GM19351 (cell line): Measurements from ENCODE around the gene SLC51A.
"Not testable (repeated sequence)": the region's sequence is repeated elsewhere in the genome, so short reads cannot be mapped to it uniquely, and the experiment has no call there.

Experiments used
- ATAC-seq: cut with Tn5 transposase; IDR thresholded peaks from one replicate; pipeline ENCODE4 v1.9.1; 2021; ENCODE audit warnings: mild to moderate bottlenecking, moderate library complexity; ENCODE audit not compliant: unreplicated experiment

The SLC51A gene

DNA sequence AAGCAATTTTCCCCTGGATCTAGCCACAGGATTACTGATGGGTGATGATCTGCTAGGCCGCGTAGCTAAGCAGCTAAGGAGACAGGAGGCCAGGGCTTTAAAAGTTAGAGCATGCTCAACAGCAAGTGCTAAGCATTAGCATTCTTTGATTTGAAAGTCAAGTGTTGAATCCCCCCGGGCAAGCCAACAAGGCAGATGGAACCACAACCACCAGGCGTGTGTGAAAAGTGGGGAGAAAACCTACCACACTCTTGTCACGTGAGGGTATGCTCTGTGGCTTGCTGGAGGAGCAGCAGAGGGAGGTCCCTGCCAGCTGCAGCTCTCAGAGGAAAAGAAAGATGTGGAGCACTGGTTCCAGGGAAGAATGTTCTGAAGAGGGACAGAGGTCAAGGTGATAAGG is 20.9 kb downstream of the SLC51A start:
- no peak for ATAC-seq

DNA sequence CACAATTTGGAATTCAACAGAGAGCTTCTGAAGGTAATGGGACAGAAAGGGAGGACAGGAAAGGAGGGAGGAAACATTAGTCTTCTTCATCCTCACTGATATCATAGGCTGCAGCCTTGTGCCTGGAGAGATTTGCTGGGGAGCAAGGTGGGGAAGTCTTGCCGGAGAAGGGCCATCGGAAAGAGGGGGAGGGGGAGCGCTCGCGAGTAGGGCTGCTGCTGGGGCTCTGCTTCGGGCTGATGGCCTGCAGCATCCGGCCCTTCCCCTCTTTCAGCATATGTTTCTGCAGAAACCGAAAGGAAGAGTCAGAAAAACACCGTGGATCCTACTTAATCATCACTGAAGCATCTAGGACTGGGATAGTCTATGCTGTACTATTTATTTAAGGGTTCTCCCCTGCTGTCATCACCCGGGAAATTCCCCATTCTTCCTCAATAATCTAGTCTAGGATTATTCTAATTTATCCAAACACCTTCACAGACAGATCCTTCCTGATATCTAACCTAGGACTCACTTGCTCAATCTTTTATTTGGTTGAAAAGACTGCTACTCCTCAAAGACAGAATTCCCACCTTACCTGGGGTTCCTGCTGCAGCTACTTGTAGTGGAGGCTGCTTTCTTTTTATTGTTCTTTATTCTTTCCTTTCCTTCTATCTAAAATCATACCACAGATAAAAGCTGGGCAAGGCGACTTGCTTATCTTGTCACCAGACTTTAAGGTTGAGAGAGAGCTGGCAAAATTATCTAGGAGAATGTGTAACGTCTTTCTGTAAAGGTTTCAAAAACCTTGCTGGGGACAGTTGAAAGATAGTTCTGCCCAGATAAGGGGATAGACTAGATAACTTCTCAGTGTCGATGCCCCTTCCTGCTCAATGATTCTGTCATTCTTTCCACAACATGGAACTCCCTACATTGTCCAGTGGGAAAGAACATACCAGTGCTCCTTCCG is 22.6 kb downstream of the SLC51A start:
- no peak for ATAC-seq

DNA sequence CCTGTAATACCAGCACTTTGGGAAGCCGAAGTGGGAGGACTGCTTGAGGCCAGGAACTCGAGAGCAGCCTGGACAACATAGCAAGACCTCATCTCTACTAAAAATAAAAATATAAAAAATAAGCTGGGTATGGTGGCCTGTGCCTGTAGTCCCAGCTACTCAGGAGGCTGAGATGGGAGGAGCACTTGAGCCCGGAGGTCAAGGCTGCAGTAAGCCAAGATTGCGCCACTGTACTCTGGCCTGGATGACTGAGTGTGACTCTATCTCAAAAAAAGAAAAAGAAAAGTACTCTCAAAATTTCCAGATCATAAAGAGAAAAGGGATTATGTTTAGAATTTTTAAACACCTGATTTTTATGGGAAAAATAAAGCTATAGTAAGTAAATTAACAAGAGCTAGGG is 24.1 kb downstream of the SLC51A start:
- no peak for ATAC-seq

DNA sequence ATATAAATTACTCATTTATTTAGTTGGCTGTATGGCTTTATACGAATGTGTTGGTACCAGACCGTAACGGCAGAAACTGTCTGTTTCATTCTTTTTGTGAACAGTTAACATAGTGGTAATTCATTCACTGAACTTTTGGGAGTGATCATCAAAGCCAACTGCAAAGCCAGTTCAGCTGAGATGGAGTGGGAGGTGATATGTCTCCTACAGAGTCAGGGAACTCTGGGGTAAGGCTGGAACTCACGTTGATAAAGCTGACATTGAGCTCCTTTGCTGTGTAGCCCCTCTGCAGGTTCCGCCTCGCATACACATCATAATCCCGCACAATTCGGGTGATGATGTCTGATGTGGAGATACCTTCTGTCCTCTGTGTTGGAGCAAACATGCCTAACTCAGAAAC is 25.4 kb downstream of the SLC51A start:
- ATAC-seq = no peak

DNA sequence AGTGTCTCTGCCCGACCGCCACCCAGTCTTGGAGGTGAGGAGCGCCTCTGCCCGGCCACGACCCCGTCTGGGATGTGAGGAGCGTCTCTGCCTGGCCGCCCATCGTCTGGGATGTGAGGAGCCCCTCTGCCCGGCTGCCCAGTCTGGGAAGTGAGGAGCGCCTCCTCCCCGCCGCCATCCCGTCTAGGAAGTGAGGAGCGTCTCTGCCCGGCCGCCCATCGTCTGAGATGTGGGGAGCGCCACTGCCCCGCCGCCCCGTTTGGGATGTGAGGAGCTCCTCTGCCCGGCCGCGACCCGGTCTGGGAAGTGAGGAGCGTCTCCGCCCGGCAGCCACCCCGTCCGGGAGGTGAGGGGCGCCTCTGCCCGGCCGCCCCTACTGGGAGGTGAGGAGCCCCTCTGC is 27.8 kb downstream of the SLC51A start:
- ATAC-seq = not testable (repeated sequence)

DNA sequence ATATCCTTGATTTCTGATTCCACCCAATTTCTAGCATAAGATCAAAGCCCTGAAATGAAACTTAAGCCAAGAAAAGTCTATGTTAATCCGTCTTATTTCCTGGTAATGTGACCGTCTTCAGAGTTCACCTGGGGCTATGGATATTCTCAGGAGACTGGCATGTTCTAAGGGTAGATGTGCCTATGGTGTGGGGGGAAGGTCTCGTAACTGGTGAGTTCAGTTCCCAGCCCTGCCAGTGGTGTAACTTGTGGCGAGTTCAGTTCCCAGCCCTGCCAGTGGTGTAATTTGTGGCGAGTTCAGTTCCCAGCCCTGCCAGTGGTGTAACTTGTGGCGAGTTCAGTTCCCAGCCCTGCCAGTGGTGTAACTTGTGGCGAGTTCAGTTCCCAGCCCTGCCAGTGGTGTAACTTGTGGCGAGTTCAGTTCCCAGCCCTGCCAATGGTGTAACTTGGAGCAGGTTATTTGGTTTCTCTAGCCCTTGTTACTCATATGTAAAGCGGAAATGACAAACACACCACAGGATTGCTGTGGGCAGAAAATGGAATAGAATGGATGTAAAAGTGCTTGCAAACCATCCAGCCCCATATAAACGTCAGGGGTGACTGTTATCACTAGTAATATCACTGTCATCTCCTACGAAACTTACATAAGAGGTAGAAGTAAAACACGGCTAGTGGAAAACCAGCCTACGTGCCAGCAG is 30.4 kb downstream of the SLC51A start:
- ATAC-seq = no peak

DNA sequence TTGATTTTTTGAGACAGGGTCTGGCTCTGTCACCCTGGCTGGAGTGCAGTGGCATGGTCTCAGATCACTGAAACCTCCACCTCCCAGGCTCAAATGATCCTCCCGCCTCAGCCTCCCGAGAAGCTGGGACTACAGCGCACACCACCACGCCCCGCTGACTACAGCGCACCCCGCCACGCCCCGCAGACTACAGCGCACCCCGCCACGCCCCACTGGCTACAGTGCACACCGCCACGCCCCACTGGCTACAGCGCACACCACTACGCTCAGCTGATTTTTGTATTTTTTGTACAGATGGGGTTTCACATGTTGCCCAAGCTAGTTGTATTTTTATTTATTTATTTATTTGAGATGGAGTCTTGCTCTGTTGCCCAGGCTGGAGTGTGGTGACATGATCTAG is 35.6 kb downstream of the SLC51A start:
- no peak for ATAC-seq

DNA sequence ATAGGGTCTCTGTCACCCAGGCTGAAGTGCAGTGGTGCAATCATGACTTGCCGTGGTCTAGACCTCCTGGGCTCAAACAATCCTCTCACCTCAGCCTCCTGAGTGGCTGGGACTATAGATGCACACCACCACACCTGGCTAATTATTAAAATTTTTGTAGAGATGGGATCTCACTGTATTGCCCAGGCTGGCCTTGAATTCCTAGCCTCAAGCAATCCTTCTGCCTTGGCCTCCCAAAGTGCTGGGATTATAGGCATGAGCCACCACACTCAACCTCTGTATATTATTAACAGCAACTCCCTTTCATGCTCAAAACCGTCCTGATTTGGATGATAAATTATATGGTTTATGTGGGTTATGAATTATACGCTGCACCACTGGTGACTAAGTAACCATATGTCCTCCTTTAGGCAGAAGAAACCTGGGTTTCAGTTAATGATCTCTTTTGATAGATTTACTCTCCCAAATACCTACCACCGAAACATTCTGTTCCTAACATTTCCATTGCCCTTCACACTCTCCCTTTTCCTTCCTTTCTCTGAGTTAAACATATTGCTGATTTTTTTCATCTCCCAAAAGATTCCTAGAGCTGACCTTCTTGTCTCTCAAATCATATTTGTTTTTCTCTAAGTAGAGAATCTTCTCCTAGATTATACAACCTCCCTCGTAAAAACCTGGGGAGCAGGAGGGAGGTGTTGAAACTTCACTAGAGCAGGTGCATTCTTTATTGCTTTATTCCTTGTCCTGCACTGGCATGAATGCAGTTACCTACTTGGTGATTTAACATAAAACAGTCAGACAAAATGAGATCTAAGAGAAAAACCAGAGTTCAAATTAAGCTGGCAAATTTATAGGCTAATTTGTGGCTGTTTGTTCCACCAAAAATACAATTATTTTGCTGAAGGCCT is 38.3 kb downstream of the SLC51A start:
- ATAC-seq = no peak

DNA sequence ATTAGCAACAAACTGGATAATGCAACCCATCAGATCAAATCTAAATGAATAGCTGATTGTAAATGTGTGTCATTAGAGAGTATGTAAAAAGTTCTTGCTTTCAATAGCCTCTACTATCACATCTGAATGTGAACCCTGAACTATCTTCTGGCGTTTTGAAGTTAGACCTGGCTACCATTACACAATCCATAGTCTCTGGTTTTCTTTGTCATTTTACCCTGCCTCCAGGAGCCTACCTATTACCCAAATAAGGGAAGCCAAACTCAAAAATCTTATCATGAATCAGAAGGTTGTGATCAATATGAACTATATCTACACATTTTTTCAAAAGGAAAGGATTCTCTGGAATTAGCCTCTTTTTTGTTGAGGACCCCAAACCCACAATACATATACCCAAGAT is 39.4 kb downstream of the SLC51A start:
- no peak for ATAC-seq

DNA sequence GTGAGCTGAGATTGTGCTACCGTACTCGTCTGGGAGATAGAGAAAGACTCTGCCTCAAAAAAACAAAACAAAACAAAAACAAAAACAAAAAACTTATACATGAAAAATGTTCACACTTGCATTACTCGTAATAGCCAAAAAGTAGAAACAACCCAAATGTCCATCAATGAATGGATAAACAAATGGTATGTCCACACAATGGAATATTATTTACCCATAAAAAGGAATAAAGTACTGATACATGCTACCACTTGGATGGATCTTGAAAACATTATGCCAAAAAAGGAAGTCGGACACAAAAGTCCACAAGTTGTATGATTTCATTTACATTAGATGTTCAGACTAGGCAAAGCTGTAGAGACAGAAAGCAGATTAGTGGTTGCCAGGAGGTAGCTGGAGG is 44.5 kb downstream of the SLC51A start:
- ATAC-seq = no peak

DNA sequence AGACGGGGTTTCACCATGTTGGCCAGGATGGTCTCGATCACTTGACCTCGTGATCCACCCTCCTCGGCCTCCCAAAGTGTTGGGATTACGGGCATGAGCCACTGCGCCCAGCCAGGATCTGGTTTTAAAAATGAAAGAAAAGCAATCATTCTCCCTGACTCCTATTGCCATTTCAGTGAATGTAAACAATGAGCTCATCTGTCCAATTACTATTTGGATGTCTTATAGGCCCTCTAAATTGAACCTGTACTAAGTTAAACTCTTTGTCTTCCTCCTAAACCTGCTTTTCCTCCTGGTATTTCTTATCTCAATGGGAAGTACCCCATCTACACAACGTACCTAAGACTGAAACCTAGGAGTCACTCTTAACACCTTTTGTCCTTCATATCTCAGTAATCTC is 47.5 kb downstream of the SLC51A start:
- no peak for ATAC-seq

DNA sequence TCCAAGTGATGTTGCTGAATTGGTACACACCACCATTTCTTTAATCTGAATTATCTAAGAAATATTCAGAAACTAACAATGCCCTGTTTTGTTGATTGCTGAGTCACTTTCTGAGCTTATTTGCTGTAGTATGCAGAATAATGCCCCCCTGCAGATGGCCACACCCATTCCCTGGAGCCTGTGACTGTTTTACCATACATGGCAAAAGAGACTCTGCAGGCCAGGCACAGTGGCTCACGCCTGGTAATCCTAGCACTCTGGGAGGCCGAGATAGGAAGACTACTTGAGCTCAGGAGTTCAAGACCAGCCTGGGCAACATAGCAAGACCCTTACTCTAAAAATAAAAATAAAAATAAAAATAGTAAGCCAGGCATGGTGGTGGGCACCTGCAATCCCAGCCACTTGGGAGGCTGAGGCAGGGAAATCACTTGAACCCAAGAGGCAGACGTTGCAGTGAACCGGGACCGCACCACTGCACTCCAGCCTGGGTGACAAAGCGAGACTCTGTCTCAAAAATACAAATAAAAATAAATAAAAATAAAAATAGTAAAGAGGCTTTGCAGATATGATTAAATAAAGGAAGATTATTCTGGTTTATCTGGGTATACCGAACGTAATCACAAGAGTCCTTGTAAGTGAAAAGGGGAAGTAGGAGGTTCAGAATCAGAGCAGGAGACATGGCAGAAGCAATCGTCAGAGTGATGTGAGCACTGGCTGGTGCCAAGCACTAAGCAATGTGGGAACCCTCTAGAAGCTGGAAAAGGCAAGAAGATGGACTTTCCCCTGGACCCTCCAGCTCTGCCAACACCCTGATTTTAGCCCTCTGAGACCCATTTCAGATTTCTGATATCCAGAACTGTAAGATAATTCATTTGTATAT is 52.2 kb downstream of the SLC51A start:
- ATAC-seq = no peak

DNA sequence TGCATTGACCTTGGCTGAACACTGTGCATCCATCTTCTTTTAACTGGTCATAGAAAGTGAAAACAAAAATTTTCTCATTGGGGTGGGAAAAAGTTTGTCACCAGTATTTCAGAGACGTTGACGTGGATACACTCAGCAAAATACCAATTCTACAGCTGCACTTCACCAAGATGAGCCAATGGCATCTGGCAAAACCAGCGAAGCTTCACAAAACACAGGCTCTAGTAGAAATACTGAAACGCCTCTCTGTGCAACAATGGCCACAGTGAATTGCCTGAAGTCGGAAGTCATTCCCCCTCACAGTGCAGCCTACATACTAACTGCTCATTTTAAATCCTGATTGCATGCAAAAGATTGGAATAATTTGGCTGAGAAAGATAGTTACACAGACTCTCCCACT is 54.2 kb downstream of the SLC51A start:
- no peak for ATAC-seq

DNA sequence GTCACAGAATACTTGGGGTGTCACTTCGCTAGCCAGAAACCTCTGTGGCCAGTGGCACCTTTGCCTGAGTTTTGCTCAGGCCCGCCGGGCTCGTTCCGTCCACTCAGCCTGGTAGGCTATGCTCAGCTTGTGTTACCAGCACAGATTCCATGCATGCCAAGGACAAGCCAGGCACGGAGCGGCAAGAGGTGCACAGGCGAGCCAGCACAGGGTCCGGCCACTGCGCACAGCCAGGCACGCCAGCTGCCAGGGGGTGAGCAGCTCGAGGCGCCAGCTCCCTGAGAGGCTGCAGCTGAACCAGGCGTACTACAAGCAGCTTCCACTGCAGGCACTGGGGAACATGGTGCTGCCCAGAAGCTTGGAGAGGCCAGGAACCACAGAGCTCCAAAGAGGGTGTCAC is 56.5 kb downstream of the SLC51A start:
- no peak for ATAC-seq

DNA sequence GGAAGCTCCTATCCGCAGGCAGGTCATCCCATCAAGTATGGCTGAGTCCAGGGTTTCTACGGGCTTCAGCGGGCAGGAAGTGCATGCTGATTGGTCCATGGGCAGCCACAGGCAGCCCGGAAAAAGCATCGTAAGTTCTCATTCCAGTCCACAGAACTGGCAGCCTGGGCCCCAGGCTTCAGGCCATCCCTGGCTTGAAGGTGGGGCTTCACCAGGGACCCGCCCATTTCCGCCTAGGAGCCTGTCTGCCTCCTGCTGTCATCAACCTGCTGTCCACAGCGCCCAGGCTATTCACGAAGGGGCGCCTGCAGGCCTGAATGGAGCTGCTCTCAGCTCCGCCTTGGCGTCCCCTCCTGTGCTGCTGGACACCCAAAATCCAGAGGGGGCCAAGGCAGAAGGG is 57.3 kb downstream of the SLC51A start:
- no peak for ATAC-seq

DNA sequence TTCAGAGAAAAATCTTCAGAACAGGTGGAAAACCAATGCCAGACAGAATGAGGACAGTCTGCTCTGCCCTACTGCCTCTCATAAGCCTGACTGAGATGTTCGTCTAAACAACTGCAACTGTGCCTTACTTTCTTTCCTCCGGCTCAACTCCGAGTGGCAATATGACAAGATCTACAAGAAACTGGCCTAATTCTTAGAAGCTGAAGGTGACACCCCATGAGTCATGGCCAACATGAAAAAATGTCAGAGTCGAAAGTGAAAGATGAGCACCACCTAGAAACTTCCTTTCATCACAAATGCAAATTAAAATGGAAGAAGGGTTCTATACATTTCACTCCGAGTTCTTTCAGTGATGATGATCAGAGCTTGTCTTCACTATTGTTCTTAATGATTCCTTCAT is 58.3 kb downstream of the SLC51A start:
- ATAC-seq = peak; percentile 96

DNA sequence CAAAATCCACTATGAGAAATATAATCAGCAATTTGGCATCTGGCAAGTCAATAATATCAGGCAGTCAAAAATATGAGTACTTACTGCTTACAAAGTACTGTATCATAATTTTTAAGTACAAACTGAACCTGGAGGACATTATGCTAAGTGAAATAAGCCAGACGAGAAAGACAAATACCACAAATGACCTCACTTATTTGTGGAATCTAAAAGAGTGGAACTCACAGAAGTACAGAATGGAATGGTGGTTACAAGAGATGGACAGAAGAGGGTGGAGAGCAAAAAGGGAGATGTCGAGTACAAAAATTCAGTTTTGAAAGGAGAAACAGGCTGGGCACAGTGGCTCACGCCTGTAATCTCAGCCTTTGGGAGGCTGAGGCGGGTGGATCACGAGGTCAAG is 58.8 kb downstream of the SLC51A start:
- ATAC-seq = no peak

DNA sequence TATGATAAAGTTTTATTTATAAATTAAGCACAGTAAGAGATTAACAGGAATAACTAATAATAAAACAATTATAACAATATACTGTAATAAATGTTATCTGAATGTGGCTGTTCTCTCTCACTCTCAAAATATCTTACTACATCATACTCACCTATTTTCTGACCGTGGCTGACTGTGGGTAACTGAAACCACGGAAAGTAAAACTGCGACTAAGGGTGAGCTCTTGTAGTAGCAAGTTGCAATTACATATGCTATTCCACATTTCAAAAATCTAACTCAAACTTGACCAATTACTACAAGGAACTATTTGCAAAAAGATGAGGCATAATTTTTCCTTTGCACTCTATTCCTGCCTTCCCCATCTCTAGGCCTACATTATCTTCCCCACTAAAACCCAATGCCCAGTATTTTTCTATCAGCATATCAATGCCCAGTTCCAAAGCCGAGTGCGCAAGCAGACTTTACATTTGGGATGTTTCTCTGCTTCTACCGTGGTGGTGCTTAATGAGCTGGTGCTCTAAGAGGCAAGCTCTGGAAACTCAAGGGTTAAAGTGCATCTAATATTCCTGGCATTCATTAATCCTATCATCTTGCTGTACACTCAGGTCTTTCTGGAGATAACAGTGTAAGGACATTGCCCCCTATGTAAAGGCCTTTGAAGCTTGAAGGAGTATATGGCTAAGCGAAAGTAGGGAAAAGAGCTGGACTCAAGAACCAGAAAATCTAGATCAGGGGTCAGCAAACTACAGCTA is 64.5 kb downstream of the SLC51A start:
- peak; percentile 73 for ATAC-seq

DNA sequence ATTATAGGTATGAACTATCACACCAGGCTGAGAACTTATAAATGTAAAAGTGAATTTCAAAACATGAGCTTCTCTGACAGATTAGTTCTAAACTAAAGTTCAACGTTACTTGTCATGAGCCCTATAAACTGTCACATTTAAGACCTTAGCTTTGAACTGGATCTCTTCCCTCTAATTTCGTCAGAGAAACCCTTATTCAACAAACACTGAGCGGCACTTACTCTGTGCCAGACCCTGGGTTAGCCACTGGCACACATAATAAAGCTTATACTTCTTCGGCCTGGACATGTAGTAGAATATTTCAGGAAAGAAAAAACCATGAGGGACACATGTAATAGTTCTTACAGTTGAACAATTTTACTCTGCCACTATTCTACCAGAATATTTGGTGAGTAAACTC is 65.6 kb downstream of the SLC51A start:
- ATAC-seq = no peak
